ENCODE data around the gene DNAJC1.
"Not testable (repeated sequence)": the region's sequence is repeated elsewhere in the genome, so short reads cannot be mapped to it uniquely, and the experiment has no call there.

Gene DNAJC1

GRCh38 chr10:22003177-22003963, at the start of gene DNAJC1:
Gene DNAJC1 (minus strand): TSS chr10:22003730. CDS start chr10:22003434, 296 bp downstream.
- DNase-seq = peak; percentile 94 to 97

- no peak for DNase-seq
Measured at GRCh38 chr10:22053048-22053447, 49.5 kb upstream of the DNAJC1 start.

GRCh38 chr10:22049635-22050034, 46.1 kb upstream of the DNAJC1 start:
- DNase-seq = no peak

- no peak for DNase-seq
Measured at GRCh38 chr10:22047812-22048211, 44.3 kb upstream of the DNAJC1 start.

GRCh38 chr10:22043327-22043633, 39.8 kb upstream of the DNAJC1 start:
- DNase-seq = no peak

GRCh38 chr10:22042557-22043326, 39.2 kb upstream of the DNAJC1 start:
- no peak for DNase-seq

GRCh38 chr10:22034333-22034732, 30.8 kb upstream of the DNAJC1 start:
- DNase-seq = no peak

- not testable (repeated sequence) for DNase-seq
Measured at GRCh38 chr10:22032268-22032667, 28.7 kb upstream of the DNAJC1 start.

GRCh38 chr10:22030421-22030820, 26.9 kb upstream of the DNAJC1 start:
- no peak for DNase-seq

- no peak for DNase-seq
Measured at GRCh38 chr10:22029445-22030236, 26.1 kb upstream of the DNAJC1 start.

- no peak for DNase-seq
Measured at GRCh38 chr10:22027364-22028238, 24.1 kb upstream of the DNAJC1 start.

- no peak for DNase-seq
Measured at GRCh38 chr10:22026287-22026686, 22.8 kb upstream of the DNAJC1 start.

- no peak for DNase-seq
Measured at GRCh38 chr10:22023508-22023907, 20.0 kb upstream of the DNAJC1 start.

GRCh38 chr10:22022257-22023032, 18.9 kb upstream of the DNAJC1 start:
- no peak for DNase-seq

- DNase-seq = not testable (repeated sequence)
Measured at GRCh38 chr10:22021144-22021543, 17.6 kb upstream of the DNAJC1 start.

GRCh38 chr10:22017283-22018020, 13.9 kb upstream of the DNAJC1 start:
- no peak for DNase-seq

GRCh38 chr10:22016046-22016705, 12.6 kb upstream of the DNAJC1 start:
- DNase-seq = no peak

GRCh38 chr10:22010973-22011408, 7.5 kb upstream of the DNAJC1 start:
- DNase-seq = peak in 1 of 2 donors; percentile 26

- DNase-seq = no peak
Measured at GRCh38 chr10:22010539-22010938, 7.0 kb upstream of the DNAJC1 start.

- no peak for DNase-seq
Measured at GRCh38 chr10:22006379-22006884, 2.9 kb upstream of the DNAJC1 start.
